Measurements from ENCODE around the gene PELI2. TPM values are rescaled to one million over a fixed set of nuclear protein-coding genes. Genes with fewer than 3 reads are reported as not detected.

The PELI2 gene
- total RNA-seq = 8.4 and 36.5 TPM in 2 replicates

GRCh38 chr14:56117765-56118610 is at the start of gene PELI2:
Gene PELI2, plus strand, starts transcription at chr14:56118411. Its CDS starts 250 bp downstream, at chr14:56118661.

